Common myeloid progenitor, CD34-positive (primary cell): ENCODE measurements around the gene E2F7.

Experiments
- CTCF ChIA-PET: fragments of 350-600 bp; sonication (Branson Sonifier 250); formaldehyde crosslinking; loops from one replicate; lab custom pipeline; 2021; ENCODE audit warnings: antibody characterized with exemption; lab: Charles Lee
- POLR2A ChIA-PET: fragments of 350-600 bp; sonication (Branson Sonifier 250); formaldehyde crosslinking; loops from one replicate; lab custom pipeline; 2021; ENCODE audit warnings: antibody characterized with exemption; lab: Charles Lee
- DNase-seq, 3 donors: peaks; one replicate each; pipeline versions ENCODE4 v3.0.0 to v3.0.0-alpha.2; 2013
- H3K27ac ChIP-seq, 2 experiments: 1 replicate in 1 of 2; 2 replicates in 1 of 2; pipeline ENCODE4 v1.7.0; 2013; ENCODE audit warnings: inconsistent platforms in 2 of 2, low read length in 2 of 2, mild to moderate bottlenecking in 2 of 2, low read depth in 1 of 2, moderate library complexity in 1 of 2; ENCODE audit not compliant: severe bottlenecking in 2 of 2, insufficient read depth in 1 of 2, poor library complexity in 1 of 2
- H3K27me3 ChIP-seq, 5 experiments: replicated peaks in 2 of 5; 1 replicate in 3 of 5; 2 replicates in 2 of 5; pipeline versions ENCODE4 v1.6.1 to v1.7.0; 2013; ENCODE audit warnings: low read length in 4 of 5, mild to moderate bottlenecking in 2 of 5, moderate library complexity in 2 of 5, inconsistent platforms in 1 of 5; ENCODE audit not compliant: insufficient read depth in 5 of 5, control insufficient read depth in 4 of 5
- H3K36me3 ChIP-seq, 4 experiments: 1 replicate in 2 of 4; 2 replicates in 2 of 4; pipeline versions ENCODE4 v1.6.1 to v1.7.0; 2013; ENCODE audit warnings: low read length in 3 of 4, control low read depth in 1 of 4, mild to moderate bottlenecking in 1 of 4; ENCODE audit not compliant: control insufficient read depth in 4 of 4, insufficient read depth in 4 of 4
- H3K4me1 ChIP-seq, 4 experiments: 1 replicate in 3 of 4; 2 replicates in 1 of 4; pipeline versions ENCODE4 v1.6.1 to v1.7.1; 2013; ENCODE audit warnings: low read length in 3 of 4, mild to moderate bottlenecking in 3 of 4, control low read depth in 1 of 4, inconsistent platforms in 1 of 4, moderate library complexity in 1 of 4; ENCODE audit not compliant: control insufficient read depth in 4 of 4, insufficient read depth in 4 of 4; ENCODE audit errors: control extremely low read depth in 1 of 4
- H3K4me3 ChIP-seq, 7 experiments: 1 replicate in 4 of 7; 2 replicates in 3 of 7; pipeline versions ENCODE4 v1.5.1 to v1.7.0; 2013; ENCODE audit warnings: mild to moderate bottlenecking in 7 of 7, low read length in 6 of 7, moderate library complexity in 6 of 7, inconsistent platforms in 2 of 7, low read depth in 2 of 7, control low read depth in 1 of 7; ENCODE audit not compliant: insufficient read depth in 4 of 7, control insufficient read depth in 1 of 7; ENCODE audit errors: extremely low read depth in 1 of 7
- H3K9me3 ChIP-seq, 5 experiments: 1 replicate in 4 of 5; 2 replicates in 1 of 5; pipeline versions ENCODE4 v1.6.1 to v1.7.1; 2013; ENCODE audit warnings: low read length in 4 of 5, mild to moderate bottlenecking in 2 of 5, inconsistent platforms in 1 of 5, low read depth in 1 of 5, moderate library complexity in 1 of 5; ENCODE audit not compliant: control insufficient read depth in 4 of 5, insufficient read depth in 2 of 5; ENCODE audit errors: control extremely low read depth in 1 of 5
- WGBS: methylation state at CpG from one replicate; pipeline ENCODE4 v1.1.5; 2013; ENCODE audit not compliant: insufficient coverage; 5-methylcytosine and 5-hydroxymethylcytosine counted together

E2F7 gene

DNA sequence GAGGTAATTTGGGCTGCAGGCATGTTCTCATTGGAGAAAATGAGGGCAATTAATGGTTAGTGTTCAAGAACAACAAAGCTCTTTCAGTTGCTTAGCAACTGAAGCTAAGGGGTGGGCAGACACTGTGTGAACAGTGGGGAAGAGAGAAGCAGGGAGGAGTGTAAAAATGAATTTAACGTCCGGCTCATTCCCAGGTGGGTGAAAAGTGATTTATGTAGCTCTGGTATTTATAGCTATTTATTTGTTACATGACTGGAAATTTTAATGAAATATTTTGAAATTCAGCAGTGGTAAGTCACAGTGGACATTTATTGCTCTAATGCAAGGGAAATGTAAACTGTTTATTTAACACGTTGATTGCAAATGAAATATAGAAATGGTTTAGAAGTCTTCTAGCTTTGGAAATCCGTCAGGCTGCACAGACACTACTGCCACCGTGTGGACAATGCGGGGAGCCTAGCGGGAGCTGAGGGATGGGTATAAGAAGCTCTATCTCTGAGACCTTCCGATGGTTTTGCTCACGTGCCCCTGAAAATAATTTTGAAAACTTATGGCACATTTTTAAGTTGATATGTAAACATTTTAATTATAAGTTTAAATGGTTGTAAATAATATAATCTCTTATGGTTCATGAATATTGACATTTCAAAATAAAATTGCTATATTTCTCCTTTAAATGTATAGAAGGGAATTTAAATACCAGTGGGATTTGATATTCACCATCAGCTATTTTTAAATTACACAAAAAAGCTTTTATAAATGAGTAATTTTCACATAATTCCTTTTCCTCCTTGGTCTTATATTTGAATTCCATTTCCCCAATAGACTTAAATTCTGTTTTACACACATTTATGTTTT is 54.4 kb downstream of the E2F7 start:
- peak; percentile 62 to 83 (median 79) for DNase-seq
- 9% methylated on average over 7 of the region's 9 CpGs for WGBS
- ChIA-PET CTCF (interaction anchor here (0.7 to 2.9 kb wide), 16 partner anchors 8 to 675 kb away, joined by 3 to 15 read pairs (median 4); partner anchors contain the start of gene CSRP2), POLR2A (no interaction called here)
- no peaks in the 10 kb centered on the region for H3K9me3 ChIP-seq
- no peaks in the 10 kb centered on the region for H3K36me3 ChIP-seq
- peak overlapping the region in 1 of 7 experiments; percentile 13 for H3K4me3 ChIP-seq
- no peaks in the 10 kb centered on the region for H3K27me3 ChIP-seq
- no peak overlapping the region for H3K27ac ChIP-seq
- H3K4me1 ChIP-seq: peaks cover 0 to 5% (median under 1%) of the 10 kb centered on the region in 4 experiments

DNA sequence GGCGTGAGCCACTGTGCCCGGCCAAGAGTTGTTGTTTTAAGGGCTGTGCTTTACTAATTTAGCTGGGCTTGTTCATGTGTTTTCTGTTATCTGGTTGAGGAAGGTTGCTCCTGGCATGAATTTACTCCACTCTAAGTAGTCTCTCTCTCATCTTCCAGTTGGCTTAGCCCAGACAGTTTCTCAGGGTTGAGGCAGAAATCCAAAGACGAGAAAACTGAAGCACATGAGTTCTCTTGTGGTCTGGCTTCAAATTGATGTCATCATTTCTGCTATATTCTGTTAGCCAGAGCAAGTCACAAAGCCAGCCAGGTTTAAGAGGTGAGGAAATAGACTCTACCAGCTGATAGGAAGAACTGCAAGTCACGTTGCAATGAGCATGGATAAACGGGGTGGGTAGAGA is 57.9 kb downstream of the E2F7 start:
- Histone ChIP-seq H3K4me1 (peaks cover 0 to 13% (median 4%) of the 10 kb centered on the region in 4 experiments), H3K36me3 (no peaks in the 10 kb centered on the region), H3K27ac (no peak overlapping the region), H3K4me3 (no peak overlapping the region), H3K9me3 (no peaks in the 10 kb centered on the region), H3K27me3 (no peaks in the 10 kb centered on the region)
- ChIA-PET CTCF (interaction anchor here (0.8 to 1.4 kb wide), 2 partner anchors 10 to 14 kb away, joined by 3 to 4 read pairs; no protein-coding TSS in a partner anchor), POLR2A (no interaction called here)
- no peak for DNase-seq
- 93% methylated on average over 5 of the region's 5 CpGs for WGBS

DNA sequence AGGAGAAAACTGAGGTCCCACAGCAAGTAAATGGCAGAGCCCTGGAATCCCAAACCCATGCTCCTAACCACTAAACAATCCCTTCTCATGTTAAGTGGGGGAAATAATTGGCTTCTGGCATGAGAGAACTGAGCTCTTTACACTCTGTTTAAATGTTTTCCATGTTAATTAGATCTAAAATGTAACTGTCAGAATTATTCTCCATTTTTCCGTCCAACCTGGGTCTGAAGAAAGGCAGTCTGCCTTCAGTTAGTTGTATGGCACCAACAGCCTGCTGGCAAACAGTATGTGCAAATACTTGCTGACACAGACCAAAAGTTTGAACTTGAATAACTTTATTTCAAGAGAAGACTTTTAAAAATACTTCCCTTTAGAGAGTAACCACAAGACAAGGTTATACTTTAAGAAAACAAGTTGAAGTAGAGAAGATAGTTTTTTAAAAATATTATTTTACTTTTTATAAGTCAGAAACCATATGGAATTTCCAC is 59.7 kb downstream of the E2F7 start:
- no CpG with 5 or more reads among the region's 1 CpG for WGBS
- Histone ChIP-seq H3K9me3 (no peaks in the 10 kb centered on the region), H3K36me3 (no peaks in the 10 kb centered on the region), H3K4me1 (peaks cover 0 to 13% (median 3%) of the 10 kb centered on the region in 4 experiments), H3K4me3 (no peak overlapping the region), H3K27ac (no peak overlapping the region), H3K27me3 (no peaks in the 10 kb centered on the region)
- peak in 2 of 3 donors; percentile 9 to 10 for DNase-seq
- ChIA-PET CTCF (no interaction called here), POLR2A (no interaction called here)

DNA sequence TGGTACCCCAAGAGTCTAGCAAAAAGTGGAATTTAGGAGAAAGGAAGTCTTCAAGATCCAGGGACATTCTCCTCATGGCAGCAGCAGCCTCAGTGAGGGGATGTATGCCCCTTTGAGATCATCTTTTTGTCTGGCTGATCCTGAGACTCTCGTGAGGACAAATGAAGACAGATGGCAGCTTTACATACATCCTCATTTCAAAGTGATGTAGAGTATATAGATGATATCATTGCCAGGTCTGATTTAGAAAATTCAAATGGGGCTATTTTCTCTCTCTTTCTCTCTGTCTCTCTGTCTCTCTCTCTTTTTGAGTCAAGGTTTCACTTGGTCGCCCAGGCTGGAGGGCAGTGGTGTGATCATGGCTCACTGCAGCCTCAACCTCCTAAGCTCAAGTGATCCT is 61.5 kb downstream of the E2F7 start:
- POLR2A ChIA-PET: no interaction called here

DNA sequence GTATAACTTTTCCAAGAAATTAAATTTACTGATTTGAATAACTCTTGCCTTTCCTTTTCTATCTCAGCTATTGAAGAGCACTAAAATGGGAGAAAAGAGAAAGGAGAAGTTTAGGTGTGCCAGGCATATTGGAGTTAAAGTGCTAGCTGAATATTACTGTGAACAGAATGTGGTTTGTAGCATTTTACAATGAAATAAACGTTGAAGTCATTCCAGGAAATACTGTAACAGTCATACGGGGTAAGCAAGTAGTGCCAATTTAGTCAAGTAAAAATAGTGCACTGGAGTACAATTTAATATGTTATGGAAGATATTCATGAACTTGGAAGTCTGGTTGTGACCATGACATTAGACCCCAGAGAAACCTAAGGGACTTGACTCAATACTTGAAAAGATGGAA is 62.1 kb downstream of the E2F7 start:
- Histone ChIP-seq H3K4me1 (peaks cover 0 to 13% (median 2%) of the 10 kb centered on the region in 4 experiments), H3K9me3 (no peaks in the 10 kb centered on the region), H3K27me3 (no peaks in the 10 kb centered on the region), H3K4me3 (no peak overlapping the region), H3K36me3 (no peaks in the 10 kb centered on the region), H3K27ac (no peak overlapping the region)
- CTCF ChIA-PET: interaction anchor here (0.9 kb wide), 1 partner anchor 46 kb away, joined by 3 read pairs; no protein-coding TSS in a partner anchor
- 0% methylated on average over 2 of the region's 2 CpGs for WGBS
- no peak for DNase-seq
- POLR2A ChIA-PET: no interaction called here

More for the DNA sequence above, 61.5 kb downstream of the E2F7 start:
- 86% methylated on average over 1 of the region's 2 CpGs for WGBS
- H3K9me3 ChIP-seq: no peaks in the 10 kb centered on the region
- H3K27ac ChIP-seq: no peak overlapping the region
- peaks cover 0 to 13% (median 2%) of the 10 kb centered on the region in 4 experiments for H3K4me1 ChIP-seq
- no peaks in the 10 kb centered on the region for H3K27me3 ChIP-seq
- CTCF ChIA-PET: no interaction called here
- no peak for DNase-seq
- H3K36me3 ChIP-seq: no peaks in the 10 kb centered on the region
- H3K4me3 ChIP-seq: no peak overlapping the region

DNA sequence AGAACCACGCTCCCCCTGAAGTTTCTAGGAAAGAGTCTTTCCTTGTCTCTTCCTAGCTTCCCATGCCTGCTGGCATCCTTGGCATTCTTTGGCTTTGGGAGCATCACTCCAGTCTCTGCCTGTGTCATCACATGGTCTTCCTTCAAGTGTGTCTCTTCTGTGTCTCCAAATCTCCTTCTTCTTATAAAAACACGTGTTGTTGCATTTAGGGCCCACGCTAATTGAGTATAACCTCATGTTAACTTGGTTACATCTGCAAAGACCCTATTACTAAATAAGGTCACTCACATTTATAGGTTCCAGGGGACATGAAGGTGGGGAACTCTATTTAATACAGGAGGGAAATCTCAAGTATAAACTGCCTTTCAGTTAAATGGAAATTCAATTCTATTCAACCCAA is 63.0 kb downstream of the E2F7 start:
- ChIA-PET POLR2A (no interaction called here), CTCF (no interaction called here)
- WGBS: 100% methylated on average over 2 of the region's 3 CpGs
- Histone ChIP-seq H3K27ac (no peak overlapping the region), H3K4me3 (no peak overlapping the region), H3K9me3 (no peaks in the 10 kb centered on the region), H3K4me1 (peaks cover 0 to 13% (median 2%) of the 10 kb centered on the region in 4 experiments), H3K27me3 (no peaks in the 10 kb centered on the region), H3K36me3 (no peaks in the 10 kb centered on the region)
- no peak for DNase-seq

DNA sequence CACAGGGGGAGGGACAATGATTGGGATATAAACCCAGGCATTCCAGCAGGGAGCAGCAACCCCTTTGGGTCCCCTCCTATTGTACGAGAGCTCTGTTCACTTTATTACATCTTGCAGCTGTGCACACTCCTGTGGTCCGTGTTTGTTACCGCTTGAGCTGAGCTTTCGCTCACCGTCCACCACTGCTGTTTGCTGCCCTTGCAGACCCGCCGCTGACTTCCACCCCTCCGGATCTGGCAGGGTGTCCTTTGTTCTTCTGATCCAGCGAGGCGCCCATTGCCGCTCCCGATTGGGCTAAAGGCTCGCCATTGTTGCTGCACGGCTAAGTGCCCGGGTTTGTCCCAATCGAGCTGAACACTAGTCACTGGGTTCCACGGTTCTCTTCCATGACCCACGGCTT is 64.1 kb downstream of the E2F7 start:
- CTCF ChIA-PET: no interaction called here
- no peak for DNase-seq
- no peaks in the 10 kb centered on the region for H3K27me3 ChIP-seq
- H3K9me3 ChIP-seq: no peaks in the 10 kb centered on the region
- no peaks in the 10 kb centered on the region for H3K36me3 ChIP-seq
- H3K27ac ChIP-seq: no peak overlapping the region
- POLR2A ChIA-PET: no interaction called here
- H3K4me3 ChIP-seq: no peak overlapping the region
- peaks cover 0 to 13% (median 2%) of the 10 kb centered on the region in 4 experiments for H3K4me1 ChIP-seq
- 98% methylated on average over 18 of the region's 18 CpGs for WGBS
